Mucosa of rectum (tissue), 2 donors: ENCODE measurements around the gene DHRS12.

Source experiments
- H3K27ac ChIP-seq, 2 donors: one replicate each; pipeline ENCODE4 v1.7.0; 2013; ENCODE audit warnings: inconsistent platforms in 2 of 2, low read depth in 2 of 2, low read length in 2 of 2
- H3K27me3 ChIP-seq, 2 donors: one replicate each; pipeline ENCODE4 v1.7.0; 2013; ENCODE audit warnings: low read length in 2 of 2; ENCODE audit not compliant: control insufficient read depth in 2 of 2, insufficient read depth in 2 of 2
- H3K36me3 ChIP-seq, 2 donors: one replicate each; pipeline ENCODE4 v1.7.0; 2013; ENCODE audit warnings: low read length in 2 of 2; ENCODE audit not compliant: control insufficient read depth in 2 of 2, insufficient read depth in 2 of 2
- H3K4me1 ChIP-seq, 2 donors: one replicate each; pipeline ENCODE4 v1.7.0; 2013; ENCODE audit warnings: low read length in 2 of 2, mild to moderate bottlenecking in 1 of 2; ENCODE audit not compliant: control insufficient read depth in 2 of 2, insufficient read depth in 2 of 2
- H3K4me3 ChIP-seq, 2 donors: one replicate each; pipeline ENCODE4 v1.7.0; 2013; ENCODE audit warnings: low read length in 2 of 2
- H3K9ac ChIP-seq, 2 donors: one replicate each; pipeline ENCODE4 v1.7.0; 2013; ENCODE audit warnings: low read length in 2 of 2, low read depth in 1 of 2, mild to moderate bottlenecking in 1 of 2
- H3K9me3 ChIP-seq, 2 donors: one replicate each; pipeline ENCODE4 v1.7.0; 2013; ENCODE audit warnings: low read length in 2 of 2; ENCODE audit not compliant: control insufficient read depth in 2 of 2
- donor health status: healthy.
- donor health status: Normal muscosa, but diverticular disease.

Gene DHRS12

GRCh38 chr13:51819544-51819943, 15.6 kb upstream of the DHRS12 start:
- H3K9me3 ChIP-seq, result no peaks in the 10 kb centered on the region
- H3K27me3 ChIP-seq, result peaks cover 0 to 3% of the 10 kb centered on the region in 2 donors
- no peak overlapping the region for H3K9ac ChIP-seq
- H3K36me3 ChIP-seq, result no peaks in the 10 kb centered on the region
- no peak overlapping the region for H3K27ac ChIP-seq
- no peak overlapping the region for H3K4me3 ChIP-seq
- peaks cover 8 to 14% of the 10 kb centered on the region in 2 donors for H3K4me1 ChIP-seq

GRCh38 chr13:51818781-51819511, 15.0 kb upstream of the DHRS12 start:
- H3K9me3 ChIP-seq, result no peaks in the 10 kb centered on the region
- H3K27ac ChIP-seq, result no peak overlapping the region
- no peak overlapping the region for H3K4me3 ChIP-seq
- H3K9ac ChIP-seq, result no peak overlapping the region
- peaks cover 8 to 14% of the 10 kb centered on the region in 2 donors for H3K4me1 ChIP-seq
- H3K36me3 ChIP-seq, result no peaks in the 10 kb centered on the region
- peaks cover 0 to 3% of the 10 kb centered on the region in 2 donors for H3K27me3 ChIP-seq

GRCh38 chr13:51818276-51818675, 14.3 kb upstream of the DHRS12 start:
- Histone ChIP-seq H3K4me3 (no peak overlapping the region), H3K27me3 (peaks cover 0 to 3% of the 10 kb centered on the region in 2 donors), H3K36me3 (no peaks in the 10 kb centered on the region), H3K27ac (no peak overlapping the region), H3K9me3 (no peaks in the 10 kb centered on the region), H3K4me1 (peaks cover 8 to 14% of the 10 kb centered on the region in 2 donors), H3K9ac (no peak overlapping the region)

- Histone ChIP-seq H3K4me1 (peaks cover 8 to 14% of the 10 kb centered on the region in 2 donors), H3K4me3 (no peak overlapping the region), H3K9me3 (no peaks in the 10 kb centered on the region), H3K27ac (no peak overlapping the region), H3K27me3 (peaks cover 0 to 3% of the 10 kb centered on the region in 2 donors), H3K9ac (no peak overlapping the region), H3K36me3 (no peaks in the 10 kb centered on the region)
Measured at GRCh38 chr13:51817717-51818116, 13.8 kb upstream of the DHRS12 start.

- H3K27me3 ChIP-seq, result peaks cover 0 to 3% of the 10 kb centered on the region in 2 donors
- H3K4me3 ChIP-seq, result no peak overlapping the region
- H3K36me3 ChIP-seq, result no peaks in the 10 kb centered on the region
Measured at GRCh38 chr13:51816604-51817249, 12.8 kb upstream of the DHRS12 start.

GRCh38 chr13:51815848-51816247, 11.9 kb upstream of the DHRS12 start:
- Histone ChIP-seq H3K4me1 (peaks cover 4 to 14% of the 10 kb centered on the region in 2 donors), H3K9ac (no peak overlapping the region), H3K4me3 (no peak overlapping the region), H3K27ac (no peak overlapping the region), H3K36me3 (no peaks in the 10 kb centered on the region), H3K27me3 (peaks cover 0 to 3% of the 10 kb centered on the region in 2 donors), H3K9me3 (no peaks in the 10 kb centered on the region)

More at GRCh38 chr13:51816604-51817249, 12.8 kb upstream of the DHRS12 start:
- Histone ChIP-seq H3K9ac (no peak overlapping the region), H3K9me3 (no peaks in the 10 kb centered on the region), H3K4me1 (peaks cover 5 to 14% of the 10 kb centered on the region in 2 donors), H3K27ac (no peak overlapping the region)

GRCh38 chr13:51814825-51815650, 11.1 kb upstream of the DHRS12 start:
- Histone ChIP-seq H3K4me1 (peaks cover 4 to 14% of the 10 kb centered on the region in 2 donors), H3K4me3 (peak overlapping the region; percentile 38 to 65), H3K27me3 (peaks cover 0 to 3% of the 10 kb centered on the region in 2 donors), H3K9ac (peak overlapping the region; percentile 2 to 65), H3K36me3 (no peaks in the 10 kb centered on the region), H3K27ac (no peak overlapping the region), H3K9me3 (no peaks in the 10 kb centered on the region)

GRCh38 chr13:51814071-51814470, 10.1 kb upstream of the DHRS12 start:
- H3K9me3 ChIP-seq, result no peaks in the 10 kb centered on the region
- no peak overlapping the region for H3K27ac ChIP-seq
- peaks cover 4 to 14% of the 10 kb centered on the region in 2 donors for H3K4me1 ChIP-seq
- H3K4me3 ChIP-seq, result no peak overlapping the region
- H3K9ac ChIP-seq, result no peak overlapping the region
- peaks cover 0 to 3% of the 10 kb centered on the region in 2 donors for H3K27me3 ChIP-seq
- H3K36me3 ChIP-seq, result no peaks in the 10 kb centered on the region

GRCh38 chr13:51811920-51812451, 8.0 kb upstream of the DHRS12 start:
- H3K27ac ChIP-seq, result no peak overlapping the region
- H3K27me3 ChIP-seq, result peaks cover 0 to 3% of the 10 kb centered on the region in 2 donors
- H3K9me3 ChIP-seq, result no peaks in the 10 kb centered on the region
- peaks cover 2 to 14% of the 10 kb centered on the region in 2 donors for H3K4me1 ChIP-seq
- no peaks in the 10 kb centered on the region for H3K36me3 ChIP-seq
- H3K4me3 ChIP-seq, result no peak overlapping the region
- no peak overlapping the region for H3K9ac ChIP-seq
